ENCODE results near the gene TIGD4. TPM values are rescaled to one million over a fixed set of nuclear protein-coding genes. Genes with fewer than 3 reads are reported as not detected.

TIGD4 gene
- total and polyA plus RNA-seq, 4 donors, result 0.33 to 2.1 (median 0.82) TPM

DNA sequence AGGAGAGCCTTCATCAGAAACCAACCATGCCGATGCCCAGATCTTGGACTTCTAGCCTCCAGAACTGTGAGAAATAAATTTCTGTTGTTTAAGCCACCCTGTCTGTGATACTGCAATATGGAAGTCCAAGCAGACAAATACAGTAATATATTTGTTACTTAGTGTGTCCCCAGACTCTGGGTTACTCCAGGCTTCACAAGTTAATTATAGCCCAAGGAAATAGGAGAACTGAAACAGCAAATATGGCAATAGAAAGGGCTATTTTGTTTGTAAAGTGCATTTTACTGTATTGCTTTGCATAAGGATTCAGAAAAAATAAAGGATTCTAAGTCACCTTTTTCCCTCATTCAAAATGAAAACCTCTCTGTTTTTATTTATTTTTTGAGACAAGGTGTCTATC lies 15.7 kb downstream of the TIGD4 start:
- WGBS, 2 donors, result 95 to 100% methylated on average over 1 of the region's 1 CpG
- no peak overlapping the region for H3K27ac ChIP-seq (ENCODE audit: low read depth in 1 of 2, low read length in 1 of 2)
- H3K9ac ChIP-seq (ENCODE audit: insufficient read depth in 1 of 2, low read length in 2 of 2), result no peak overlapping the region
- no peaks in the 10 kb centered on the region for H3K36me3 ChIP-seq (ENCODE audit: control insufficient read depth in 4 of 4, insufficient read depth in 4 of 4, low read length in 4 of 4)
- H3K9me3 ChIP-seq (ENCODE audit: control insufficient read depth in 4 of 4, insufficient read depth in 3 of 4, low read length in 3 of 4), result no peaks in the 10 kb centered on the region
- H3K4me3 ChIP-seq, result no peak overlapping the region
- H3K4me1 ChIP-seq (ENCODE audit: control insufficient read depth in 5 of 5, insufficient read depth in 5 of 5, low read length in 5 of 5), result no peaks in the 10 kb centered on the region
- DNase-seq, result no peak
- ATAC-seq (ENCODE audit: insufficient read depth, low FRiP score), result no peak
- no peaks in the 10 kb centered on the region for H3K27me3 ChIP-seq (ENCODE audit: control insufficient read depth in 3 of 3, insufficient read depth in 3 of 3, low read length in 2 of 3)
- TF ChIP-seq, protein P1, sequence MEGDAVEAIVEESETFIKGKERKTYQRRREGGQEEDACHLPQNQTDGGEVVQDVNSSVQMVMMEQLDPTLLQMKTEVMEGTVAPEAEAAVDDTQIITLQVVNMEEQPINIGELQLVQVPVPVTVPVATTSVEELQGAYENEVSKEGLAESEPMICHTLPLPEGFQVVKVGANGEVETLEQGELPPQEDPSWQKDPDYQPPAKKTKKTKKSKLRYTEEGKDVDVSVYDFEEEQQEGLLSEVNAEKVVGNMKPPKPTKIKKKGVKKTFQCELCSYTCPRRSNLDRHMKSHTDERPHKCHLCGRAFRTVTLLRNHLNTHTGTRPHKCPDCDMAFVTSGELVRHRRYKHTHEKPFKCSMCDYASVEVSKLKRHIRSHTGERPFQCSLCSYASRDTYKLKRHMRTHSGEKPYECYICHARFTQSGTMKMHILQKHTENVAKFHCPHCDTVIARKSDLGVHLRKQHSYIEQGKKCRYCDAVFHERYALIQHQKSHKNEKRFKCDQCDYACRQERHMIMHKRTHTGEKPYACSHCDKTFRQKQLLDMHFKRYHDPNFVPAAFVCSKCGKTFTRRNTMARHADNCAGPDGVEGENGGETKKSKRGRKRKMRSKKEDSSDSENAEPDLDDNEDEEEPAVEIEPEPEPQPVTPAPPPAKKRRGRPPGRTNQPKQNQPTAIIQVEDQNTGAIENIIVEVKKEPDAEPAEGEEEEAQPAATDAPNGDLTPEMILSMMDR (IDR thresholded peaks at IDR 0.05; ENCODE audit: control extremely low read depth, extremely low read depth), result no peak

DNA sequence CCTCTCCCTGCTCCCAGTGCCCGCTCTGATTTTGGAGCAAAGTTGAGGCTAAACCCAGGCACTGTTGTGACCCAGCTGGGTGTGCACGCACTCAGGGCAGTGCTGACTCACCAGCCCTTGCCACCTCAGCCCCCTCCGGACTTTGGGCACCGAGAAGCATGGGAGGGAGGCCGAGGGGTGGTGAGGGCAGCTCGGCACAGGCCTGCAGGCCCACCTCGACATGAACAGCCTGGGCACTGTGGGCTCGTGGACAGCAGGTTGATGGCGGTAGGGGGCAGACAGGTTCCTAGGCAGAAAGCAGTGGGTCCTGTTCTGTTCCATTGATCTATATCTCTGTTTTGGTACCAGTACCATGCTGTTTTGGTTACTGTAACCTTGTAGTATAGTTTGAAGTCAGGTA lies 30.9 kb downstream of the TIGD4 start:
- Histone ChIP-seq H3K27me3 (ENCODE audit: control insufficient read depth in 3 of 3, insufficient read depth in 3 of 3, low read length in 2 of 3) (no peaks in the 10 kb centered on the region), H3K9ac (ENCODE audit: insufficient read depth in 1 of 2, low read length in 2 of 2) (no peak overlapping the region), H3K36me3 (ENCODE audit: control insufficient read depth in 4 of 4, insufficient read depth in 4 of 4, low read length in 4 of 4) (no peaks in the 10 kb centered on the region), H3K9me3 (ENCODE audit: control insufficient read depth in 4 of 4, insufficient read depth in 3 of 4, low read length in 3 of 4) (peaks cover 0 to 11% (median 0%) of the 10 kb centered on the region in 4 donors), H3K27ac (ENCODE audit: low read depth in 1 of 2, low read length in 1 of 2) (no peak overlapping the region), H3K4me3 (no peak overlapping the region), H3K4me1 (ENCODE audit: control insufficient read depth in 5 of 5, insufficient read depth in 5 of 5, low read length in 5 of 5) (no peaks in the 10 kb centered on the region)
- TF ChIP-seq, protein P1 (IDR thresholded peaks at IDR 0.05; ENCODE audit: control extremely low read depth, extremely low read depth), result no peak
- 95 to 96% methylated on average over 9 of the region's 9 CpGs for WGBS, 2 donors
- no peak for ATAC-seq (ENCODE audit: insufficient read depth, low FRiP score)
- no peak for DNase-seq

DNA sequence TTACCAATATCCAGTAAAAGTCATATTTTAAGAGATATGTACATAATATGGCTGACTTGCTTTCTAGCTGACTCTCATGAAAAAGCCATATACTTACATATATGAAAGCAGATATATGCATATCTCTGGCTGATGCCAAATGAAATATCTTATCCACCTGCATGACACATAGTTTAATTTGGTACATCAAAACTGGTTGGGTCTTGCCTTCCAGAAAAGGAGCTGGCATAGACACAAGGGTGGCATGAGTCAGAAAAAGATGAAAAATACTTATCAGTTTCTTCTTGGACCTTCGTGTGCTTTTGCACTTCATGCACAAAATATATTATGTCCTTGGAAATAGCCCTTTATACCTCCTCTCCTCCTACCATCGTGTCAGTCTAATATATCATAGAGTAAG lies 32.1 kb downstream of the TIGD4 start:
- H3K4me1 ChIP-seq (ENCODE audit: control insufficient read depth in 5 of 5, insufficient read depth in 5 of 5, low read length in 5 of 5), result no peaks in the 10 kb centered on the region
- 75 to 84% methylated on average over 2 of the region's 2 CpGs for WGBS, 2 donors
- peaks cover 0 to 11% (median 0%) of the 10 kb centered on the region in 4 donors for H3K9me3 ChIP-seq (ENCODE audit: control insufficient read depth in 4 of 4, insufficient read depth in 3 of 4, low read length in 3 of 4)
- H3K27ac ChIP-seq (ENCODE audit: low read depth in 1 of 2, low read length in 1 of 2), result no peak overlapping the region
- no peak overlapping the region for H3K4me3 ChIP-seq
- H3K36me3 ChIP-seq (ENCODE audit: control insufficient read depth in 4 of 4, insufficient read depth in 4 of 4, low read length in 4 of 4), result no peaks in the 10 kb centered on the region
- no peak for DNase-seq
- no peak for ATAC-seq (ENCODE audit: insufficient read depth, low FRiP score)
- TF ChIP-seq, protein P1 (IDR thresholded peaks at IDR 0.05; ENCODE audit: control extremely low read depth, extremely low read depth), result no peak
- no peak overlapping the region for H3K9ac ChIP-seq (ENCODE audit: insufficient read depth in 1 of 2, low read length in 2 of 2)
- no peaks in the 10 kb centered on the region for H3K27me3 ChIP-seq (ENCODE audit: control insufficient read depth in 3 of 3, insufficient read depth in 3 of 3, low read length in 2 of 3)

DNA sequence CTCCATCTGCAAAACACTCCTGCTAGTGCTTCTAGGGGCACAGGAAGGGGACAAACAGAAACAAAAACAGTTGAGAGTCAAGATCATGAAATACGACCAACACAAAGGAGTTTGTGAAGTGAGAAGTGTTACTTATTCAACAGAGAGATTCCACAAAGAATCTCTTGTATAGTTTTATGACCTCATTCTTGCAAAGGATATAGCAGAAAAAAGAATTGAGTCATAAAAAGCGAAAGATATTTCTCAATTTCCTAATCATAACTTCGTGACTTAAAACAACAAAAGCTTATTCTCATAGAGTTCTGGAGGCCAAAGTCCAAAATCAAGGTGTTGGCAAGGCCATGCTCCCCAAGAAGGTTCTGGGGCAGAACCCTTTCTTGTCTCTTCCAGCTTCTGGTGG lies 40.7 kb downstream of the TIGD4 start:
- ATAC-seq (ENCODE audit: insufficient read depth, low FRiP score) (no peak), DNase-seq (no peak)
- H3K9ac ChIP-seq (ENCODE audit: insufficient read depth in 1 of 2, low read length in 2 of 2), result no peak overlapping the region
- H3K4me1 ChIP-seq (ENCODE audit: control insufficient read depth in 5 of 5, insufficient read depth in 5 of 5, low read length in 5 of 5), result no peaks in the 10 kb centered on the region
- no peaks in the 10 kb centered on the region for H3K9me3 ChIP-seq (ENCODE audit: control insufficient read depth in 4 of 4, insufficient read depth in 3 of 4, low read length in 3 of 4)
- H3K36me3 ChIP-seq (ENCODE audit: control insufficient read depth in 4 of 4, insufficient read depth in 4 of 4, low read length in 4 of 4), result no peaks in the 10 kb centered on the region
- H3K27ac ChIP-seq (ENCODE audit: low read depth in 1 of 2, low read length in 1 of 2), result no peak overlapping the region
- no peaks in the 10 kb centered on the region for H3K27me3 ChIP-seq (ENCODE audit: control insufficient read depth in 3 of 3, insufficient read depth in 3 of 3, low read length in 2 of 3)
- H3K4me3 ChIP-seq, result no peak overlapping the region
- WGBS, 2 donors, result 42 to 62% methylated on average over 3 of the region's 3 CpGs
- TF ChIP-seq, protein P1 (IDR thresholded peaks at IDR 0.05; ENCODE audit: control extremely low read depth, extremely low read depth), result no peak
